Spinal cord (tissue), 10 donors: Measurements from ENCODE around the gene TDP1. TPM values are rescaled to one million over a fixed set of nuclear protein-coding genes. Genes with fewer than 3 reads are reported as not detected.

Experiments used
- DNase-seq, 6 donors: peaks; one replicate each; pipeline versions ENCODE4 v3.0.0 to v3.0.0-alpha.2; 2013 to 2015; ENCODE audit warnings: low spot score in 6 of 6, low read depth in 4 of 6
- H3K27ac ChIP-seq: one replicate; pipeline ENCODE4 v1.5.1; 2013; ENCODE audit warnings: low read depth, low read length, control low read depth
- H3K27me3 ChIP-seq: one replicate; pipeline ENCODE4 v1.6.1; 2013; ENCODE audit warnings: low read length; ENCODE audit not compliant: control insufficient read depth, insufficient read depth
- H3K36me3 ChIP-seq: one replicate; pipeline ENCODE4 v1.6.1; 2013; ENCODE audit warnings: low read length; ENCODE audit not compliant: control insufficient read depth, insufficient read depth
- H3K4me1 ChIP-seq: one replicate; pipeline ENCODE4 v1.6.1; 2013; ENCODE audit warnings: low read length; ENCODE audit not compliant: control insufficient read depth, insufficient read depth
- H3K4me3 ChIP-seq: one replicate; pipeline ENCODE4 v1.5.1; 2013; ENCODE audit warnings: low read depth, low read length, control low read depth
- H3K9me3 ChIP-seq: one replicate; pipeline ENCODE4 v1.6.1; 2013; ENCODE audit warnings: low read length; ENCODE audit not compliant: control insufficient read depth, insufficient read depth
- WGBS: methylation state at CpG from one replicate; pipeline ENCODE4 v1.1.5; 2013; ENCODE audit warnings: missing lambda C conversion rate; ENCODE audit not compliant: insufficient coverage; 5-methylcytosine and 5-hydroxymethylcytosine counted together
- polyA plus RNA-seq, 2 donors: library from polyadenylated mRNA; unstranded; fragments of 120-200 nt; gene quantifications; one replicate each; pipeline ENCODE4 v1.2.1, GENCODE V29; 2013; ENCODE audit not compliant: insufficient read length in 2 of 2
- total RNA-seq, 2 donors: library from RNA; depleted of rRNA in 1 of 2; stranded (reverse); fragments of 120-200 nt in 1 of 2; fragments of >200 nt in 1 of 2; gene quantifications; one replicate each; pipeline versions ENCODE4 v1.2.3 to v1.2.4, GENCODE V29; 2013 to 2014
- donor health status: healthy.

Gene TDP1
- total and polyA plus RNA-seq, 4 donors: 16.5 to 24.5 (median 18.1) TPM

DNA sequence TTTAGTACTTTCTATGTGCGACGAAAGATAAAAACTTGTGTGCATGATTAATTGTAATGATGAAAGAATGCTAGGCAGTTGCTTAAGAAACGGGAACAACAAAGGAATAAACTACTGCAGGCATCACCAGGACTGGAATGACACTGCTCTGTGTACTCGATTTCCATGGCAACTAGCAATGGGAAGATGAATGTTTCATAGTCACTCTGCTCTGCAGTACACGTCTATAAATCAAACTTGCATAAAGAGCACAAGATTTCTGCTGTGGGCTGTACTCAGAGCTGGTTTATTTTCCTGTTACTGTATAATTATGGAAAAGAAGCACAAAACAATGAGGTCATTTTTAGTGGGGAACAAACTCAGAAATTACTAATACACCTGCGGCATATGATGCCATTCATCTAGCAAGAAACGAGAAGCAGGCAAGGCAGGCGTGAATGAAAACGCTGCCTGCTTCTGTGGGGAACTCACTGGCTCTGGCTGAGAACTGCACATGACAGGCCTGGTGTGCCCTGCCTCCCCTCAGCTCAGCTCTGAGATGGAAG, 43.0 kb upstream of the TDP1 start:
- Histone ChIP-seq H3K9me3 (no peaks in the 10 kb centered on the region), H3K4me1 (peaks cover 13% of the 10 kb centered on the region), H3K27ac (peak overlapping the region; percentile 55), H3K36me3 (no peaks in the 10 kb centered on the region), H3K4me3 (no peak overlapping the region), H3K27me3 (no peaks in the 10 kb centered on the region)
- WGBS: 5% methylated on average over 4 of the region's 9 CpGs
- peak in 3 of 6 donors; percentile 42 to 92 (median 88) for DNase-seq

DNA sequence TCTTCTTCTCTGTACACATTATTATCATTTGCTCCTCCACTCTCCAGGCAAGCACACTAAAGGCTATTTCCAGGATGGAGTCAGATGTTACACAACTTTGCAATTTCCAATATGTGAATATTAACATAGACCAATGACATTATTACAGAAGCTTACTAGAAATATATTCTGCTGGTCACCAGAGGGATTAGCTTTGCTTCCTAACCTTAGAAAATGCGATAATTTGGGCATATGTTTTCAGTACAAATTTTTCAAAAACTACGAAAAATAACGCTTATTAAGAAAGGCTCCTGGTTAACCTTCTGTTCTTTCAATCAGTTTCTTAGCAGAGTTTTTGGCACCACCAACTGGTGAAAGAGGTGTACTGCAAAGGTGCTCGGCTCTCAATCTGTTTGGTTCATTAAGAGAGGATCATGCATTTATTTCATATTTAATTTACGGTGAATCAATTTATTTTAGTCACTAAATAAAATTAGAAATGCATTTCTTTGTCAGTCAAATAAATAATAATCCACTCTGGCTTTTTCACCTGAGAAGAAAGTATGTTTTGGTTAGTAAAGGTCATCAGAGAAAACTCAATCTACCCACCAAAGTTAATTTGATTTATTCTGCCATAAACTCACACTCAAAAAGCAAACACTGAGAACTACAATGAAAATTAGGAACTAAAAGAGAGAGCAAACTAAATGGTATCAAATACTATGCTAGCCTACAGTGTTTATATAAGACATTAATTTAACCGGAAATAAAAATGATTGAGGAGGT, 40.4 kb upstream of the TDP1 start:
- H3K4me3 ChIP-seq: no peak overlapping the region
- H3K36me3 ChIP-seq: no peaks in the 10 kb centered on the region
- DNase-seq: peak in 4 of 6 donors; percentile 66 to 94 (median 82)
- no peak overlapping the region for H3K27ac ChIP-seq
- H3K4me1 ChIP-seq: peaks cover 13% of the 10 kb centered on the region
- no peaks in the 10 kb centered on the region for H3K9me3 ChIP-seq
- WGBS: no CpG with 5 or more reads among the region's 6 CpGs
- no peaks in the 10 kb centered on the region for H3K27me3 ChIP-seq

DNA sequence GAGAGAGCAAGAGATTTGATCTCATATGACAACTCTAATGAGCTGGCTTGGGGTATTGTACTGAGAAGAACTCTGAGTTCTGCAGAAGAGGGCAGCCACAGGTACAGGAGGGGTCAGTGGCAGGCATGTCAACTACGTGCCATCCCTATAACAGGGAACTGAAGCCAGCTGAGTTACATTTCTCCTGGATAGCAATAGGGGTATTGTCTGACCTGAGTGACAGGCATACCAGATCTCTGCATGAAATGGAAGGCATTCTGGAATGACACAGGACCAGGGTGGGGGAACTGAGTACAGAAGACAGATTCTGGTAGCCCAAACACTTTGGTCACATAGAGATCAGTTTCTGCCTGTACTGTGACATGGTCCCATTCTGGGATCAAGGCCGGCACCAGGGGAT, 37.0 kb upstream of the TDP1 start:
- no peak overlapping the region for H3K4me3 ChIP-seq
- no peaks in the 10 kb centered on the region for H3K4me1 ChIP-seq
- no peaks in the 10 kb centered on the region for H3K9me3 ChIP-seq
- no peak overlapping the region for H3K27ac ChIP-seq
- no peaks in the 10 kb centered on the region for H3K36me3 ChIP-seq
- no peak for DNase-seq
- H3K27me3 ChIP-seq: no peaks in the 10 kb centered on the region
- WGBS: 80% methylated on average over 1 of the region's 2 CpGs

DNA sequence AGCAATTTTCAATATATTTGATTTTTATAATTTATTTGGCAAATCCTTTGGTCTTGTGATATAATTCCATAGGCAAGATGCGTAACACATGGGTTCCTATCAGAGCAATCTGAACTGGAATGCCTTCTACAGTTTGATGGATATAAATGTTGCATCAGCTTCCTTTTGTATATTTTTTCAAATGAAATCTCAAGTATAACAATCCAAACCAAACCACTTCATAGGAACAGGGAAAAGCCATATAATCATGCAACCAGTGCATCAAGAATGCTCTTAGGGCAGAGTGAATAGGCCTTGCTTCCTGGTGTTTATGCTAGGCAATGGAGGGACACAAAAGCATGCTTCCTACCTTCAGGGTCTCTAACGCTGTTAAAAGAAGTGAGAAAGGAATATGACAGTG, 35.7 kb upstream of the TDP1 start:
- no peaks in the 10 kb centered on the region for H3K4me1 ChIP-seq
- no peaks in the 10 kb centered on the region for H3K27me3 ChIP-seq
- H3K27ac ChIP-seq: no peak overlapping the region
- H3K9me3 ChIP-seq: no peaks in the 10 kb centered on the region
- no peak overlapping the region for H3K4me3 ChIP-seq
- 88% methylated on average over 1 of the region's 2 CpGs for WGBS
- no peak for DNase-seq
- H3K36me3 ChIP-seq: no peaks in the 10 kb centered on the region

DNA sequence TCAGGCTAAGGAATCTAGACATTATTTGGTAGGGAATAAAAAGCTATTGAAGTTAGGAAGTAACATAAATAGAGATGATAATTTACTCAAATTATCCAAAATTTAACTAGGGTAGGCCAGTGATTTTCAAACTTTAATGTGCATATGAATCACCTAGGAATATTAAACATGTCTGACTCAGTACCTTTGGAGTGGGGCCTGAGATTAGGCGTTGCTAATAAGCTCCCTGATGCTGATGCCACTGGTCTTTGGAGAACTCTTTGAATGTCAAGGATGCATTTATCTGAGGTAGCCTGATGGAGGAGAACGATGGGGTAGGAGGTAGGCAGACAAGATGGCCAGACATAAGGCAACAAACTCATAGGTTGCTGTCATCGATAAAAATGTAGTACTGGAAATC, 34.4 kb upstream of the TDP1 start:
- H3K9me3 ChIP-seq: no peaks in the 10 kb centered on the region
- no peak overlapping the region for H3K4me3 ChIP-seq
- no peaks in the 10 kb centered on the region for H3K36me3 ChIP-seq
- no peaks in the 10 kb centered on the region for H3K4me1 ChIP-seq
- DNase-seq: no peak
- WGBS: 88% methylated on average over 2 of the region's 3 CpGs
- H3K27ac ChIP-seq: peak overlapping the region; percentile 67
- no peaks in the 10 kb centered on the region for H3K27me3 ChIP-seq

DNA sequence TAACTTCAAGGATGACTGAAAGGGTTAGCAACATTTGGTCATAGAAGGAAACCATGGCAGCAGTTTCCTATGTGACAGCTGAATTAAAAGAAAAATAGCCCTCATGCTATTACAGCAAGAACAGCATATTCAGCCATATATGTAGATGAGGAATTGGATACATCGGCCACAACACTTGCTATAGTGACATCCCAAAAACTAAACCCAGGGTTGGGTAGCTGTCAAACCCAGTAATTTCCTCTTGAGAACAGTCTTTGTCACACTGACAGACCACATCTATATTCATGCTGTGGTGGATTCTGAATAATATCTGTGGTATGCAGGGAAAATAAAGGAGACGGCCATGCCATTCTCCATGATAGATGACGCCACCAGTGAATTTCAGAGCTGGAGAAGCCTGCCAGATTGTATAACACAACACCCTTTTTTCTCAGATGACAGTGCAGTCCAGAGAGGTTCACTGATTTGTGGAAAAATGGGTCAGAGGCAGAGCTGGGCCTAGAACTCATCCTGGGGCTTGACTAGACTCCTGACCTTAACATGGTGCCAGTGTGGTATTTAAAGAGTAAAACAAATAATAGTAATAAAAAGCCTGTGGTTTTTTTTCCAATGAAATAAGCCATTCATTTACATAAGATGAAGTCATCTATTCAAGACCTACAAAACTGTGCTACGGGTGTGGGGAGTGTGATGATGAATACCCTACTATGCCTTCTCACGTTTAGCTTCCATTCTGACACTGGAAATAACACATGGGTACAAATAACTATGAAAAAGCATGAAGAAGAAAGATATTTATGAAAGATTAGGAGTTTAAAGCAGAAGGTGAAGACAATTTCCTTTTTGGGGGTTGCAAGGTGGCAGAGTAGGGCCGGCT, 33.5 kb upstream of the TDP1 start:
- Histone ChIP-seq H3K27ac (peak overlapping the region; percentile 67), H3K4me3 (no peak overlapping the region), H3K4me1 (no peaks in the 10 kb centered on the region), H3K27me3 (no peaks in the 10 kb centered on the region), H3K9me3 (no peaks in the 10 kb centered on the region), H3K36me3 (no peaks in the 10 kb centered on the region)
- DNase-seq: peak in 1 of 6 donors; percentile 60
- no CpG with 5 or more reads among the region's 6 CpGs for WGBS

DNA sequence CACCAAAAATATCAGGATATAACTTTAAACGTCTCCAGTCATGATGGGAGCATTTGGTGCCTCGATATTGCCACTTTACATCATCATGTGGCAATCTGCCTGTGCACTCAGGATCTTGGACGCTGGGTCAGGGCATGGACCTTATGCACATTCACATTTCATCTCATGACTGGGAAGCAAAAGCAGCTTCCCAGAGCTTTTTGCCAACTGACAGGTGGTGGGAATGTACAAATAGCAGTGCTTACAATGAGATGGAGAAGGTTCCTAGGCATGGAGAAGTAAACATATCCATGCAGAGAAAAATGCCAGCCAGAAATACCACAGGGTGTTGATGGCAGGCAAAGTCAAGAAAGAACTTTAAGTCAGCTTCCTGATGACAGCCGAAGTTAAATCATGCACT, 31.5 kb upstream of the TDP1 start:
- H3K4me1 ChIP-seq: peaks cover 4% of the 10 kb centered on the region
- WGBS: 59% methylated on average over 3 of the region's 4 CpGs
- H3K36me3 ChIP-seq: no peaks in the 10 kb centered on the region
- H3K9me3 ChIP-seq: no peaks in the 10 kb centered on the region
- H3K4me3 ChIP-seq: no peak overlapping the region
- DNase-seq: peak in 1 of 6 donors; percentile 71
- no peak overlapping the region for H3K27ac ChIP-seq
- H3K27me3 ChIP-seq: no peaks in the 10 kb centered on the region

DNA sequence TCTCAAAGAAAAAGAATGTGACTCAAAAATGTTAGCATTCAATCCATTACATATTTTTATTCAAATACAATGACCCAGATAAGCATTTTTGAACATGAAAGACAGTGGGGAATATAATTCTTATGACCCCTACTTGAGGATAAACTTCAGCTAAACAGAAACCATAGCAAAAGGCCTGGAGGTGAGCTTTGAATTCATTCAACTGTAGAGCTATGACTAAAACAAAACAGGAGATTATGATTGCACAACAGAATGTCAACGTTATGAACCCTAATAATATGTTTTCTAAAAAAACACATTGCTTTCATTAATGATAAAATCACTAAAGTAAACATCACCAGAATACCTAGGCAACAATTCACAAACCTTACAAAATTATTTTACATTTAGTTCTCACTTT, 29.0 kb upstream of the TDP1 start:
- no CpG with 5 or more reads among the region's 1 CpG for WGBS

DNA sequence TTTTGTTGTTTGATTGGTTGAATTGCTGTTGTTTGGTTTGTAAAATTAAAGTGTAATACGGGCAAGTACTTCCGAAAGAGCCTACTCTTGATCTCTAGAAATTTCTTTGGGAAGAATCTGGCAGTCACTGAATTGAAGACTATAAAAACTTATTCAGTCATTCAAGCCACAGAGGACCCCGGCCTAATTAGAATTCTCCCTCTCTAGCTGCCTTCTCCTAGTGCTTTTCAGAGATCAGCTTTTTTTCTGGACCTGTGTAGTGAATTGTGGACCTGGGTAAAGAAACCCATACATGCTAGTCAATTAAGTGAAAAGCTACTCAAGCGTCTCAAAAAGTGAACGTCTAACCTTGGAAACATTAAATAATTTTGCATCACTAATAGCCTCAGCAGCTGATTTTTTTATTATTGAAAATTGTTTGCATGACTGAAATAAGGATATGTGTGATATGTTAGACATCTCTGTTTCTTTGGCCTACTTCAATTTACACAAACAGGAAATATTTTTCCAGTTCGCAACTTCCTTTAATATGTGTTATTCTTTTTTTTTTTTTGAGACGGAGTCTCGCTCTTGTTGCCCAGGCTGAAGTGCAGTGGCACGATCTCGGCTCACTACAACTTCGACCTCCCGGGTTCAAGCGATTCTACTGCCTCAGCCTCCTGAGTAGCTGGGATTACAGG, 28.4 kb upstream of the TDP1 start:
- peak overlapping the region; percentile 27 for H3K27ac ChIP-seq
- no peaks in the 10 kb centered on the region for H3K27me3 ChIP-seq
- WGBS: 86% methylated on average over 6 of the region's 13 CpGs
- H3K9me3 ChIP-seq: no peaks in the 10 kb centered on the region
- H3K36me3 ChIP-seq: no peaks in the 10 kb centered on the region
- H3K4me1 ChIP-seq: peaks cover 4% of the 10 kb centered on the region
- H3K4me3 ChIP-seq: no peak overlapping the region
- peak in 3 of 6 donors; percentile 31 to 65 (median 56) for DNase-seq

More for the DNA sequence above, 29.0 kb upstream of the TDP1 start:
- Histone ChIP-seq H3K9me3 (no peaks in the 10 kb centered on the region), H3K27ac (no peak overlapping the region), H3K36me3 (no peaks in the 10 kb centered on the region), H3K4me3 (no peak overlapping the region), H3K27me3 (no peaks in the 10 kb centered on the region), H3K4me1 (peaks cover 4% of the 10 kb centered on the region)
- no peak for DNase-seq
